ENCODE results near the gene CDK17. TPM values are rescaled to one million over a fixed set of nuclear protein-coding genes. Genes with fewer than 3 reads are reported as not detected.

The CDK17 gene
- total RNA-seq, 1 experiment from 2014 or later = 23.9 TPM

DNA sequence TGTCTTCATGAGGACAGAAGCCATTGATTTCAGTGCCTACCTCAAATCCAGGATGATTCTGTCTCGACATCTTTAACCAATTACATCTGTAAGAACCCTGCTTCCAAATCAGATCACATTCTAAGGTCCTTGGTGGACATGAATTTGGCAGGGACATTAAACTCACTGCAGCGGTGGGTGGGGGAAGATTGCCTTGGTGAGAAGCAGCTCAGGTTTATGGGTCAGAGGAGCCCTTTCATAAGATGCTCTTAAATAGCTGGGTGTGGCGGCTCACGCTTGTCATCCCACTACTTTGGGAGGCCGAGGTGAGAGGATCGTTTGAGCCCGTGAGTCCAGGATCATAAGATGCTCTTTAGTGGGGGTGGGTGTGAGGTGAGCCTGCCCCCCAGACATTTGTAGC, 163.2 kb downstream of the CDK17 start:
- peaks cover 21% of the 10 kb centered on the region for H3K4me1 ChIP-seq (ENCODE audit: insufficient read depth, low read length)
- H3K9me3 ChIP-seq (ENCODE audit: low read length) = no peaks in the 10 kb centered on the region
- ATAC-seq (peak; percentile 4), DNase-seq (no peak)
- H3K36me3 ChIP-seq (ENCODE audit: low read depth, low read length) = no peaks in the 10 kb centered on the region; the same call in 1 of the 2 replicates
- peak overlapping the region; percentile 63 for H3K4me2 ChIP-seq (ENCODE audit: low read length)
- H3F3A ChIP-seq (ENCODE audit: low read length, unreplicated experiment) = no peaks in the 10 kb centered on the region
- peaks cover 39% of the 10 kb centered on the region for H3K79me2 ChIP-seq (ENCODE audit: low read length)
- H3K9ac ChIP-seq (ENCODE audit: low read length) = no peak overlapping the region
- no peaks in the 10 kb centered on the region for H4K20me1 ChIP-seq (ENCODE audit: low read length)
- POLR2A ChIA-PET (ENCODE audit: unreplicated experiment) = no interaction called here
- no peaks in the 10 kb centered on the region for H3K27me3 ChIP-seq (ENCODE audit: low read length)
- TF ChIP-seq, protein P1, sequence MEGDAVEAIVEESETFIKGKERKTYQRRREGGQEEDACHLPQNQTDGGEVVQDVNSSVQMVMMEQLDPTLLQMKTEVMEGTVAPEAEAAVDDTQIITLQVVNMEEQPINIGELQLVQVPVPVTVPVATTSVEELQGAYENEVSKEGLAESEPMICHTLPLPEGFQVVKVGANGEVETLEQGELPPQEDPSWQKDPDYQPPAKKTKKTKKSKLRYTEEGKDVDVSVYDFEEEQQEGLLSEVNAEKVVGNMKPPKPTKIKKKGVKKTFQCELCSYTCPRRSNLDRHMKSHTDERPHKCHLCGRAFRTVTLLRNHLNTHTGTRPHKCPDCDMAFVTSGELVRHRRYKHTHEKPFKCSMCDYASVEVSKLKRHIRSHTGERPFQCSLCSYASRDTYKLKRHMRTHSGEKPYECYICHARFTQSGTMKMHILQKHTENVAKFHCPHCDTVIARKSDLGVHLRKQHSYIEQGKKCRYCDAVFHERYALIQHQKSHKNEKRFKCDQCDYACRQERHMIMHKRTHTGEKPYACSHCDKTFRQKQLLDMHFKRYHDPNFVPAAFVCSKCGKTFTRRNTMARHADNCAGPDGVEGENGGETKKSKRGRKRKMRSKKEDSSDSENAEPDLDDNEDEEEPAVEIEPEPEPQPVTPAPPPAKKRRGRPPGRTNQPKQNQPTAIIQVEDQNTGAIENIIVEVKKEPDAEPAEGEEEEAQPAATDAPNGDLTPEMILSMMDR (conservative IDR thresholded peaks at IDR 0.05; ENCODE audit: low read depth, low read length) = no peak
- no peak for TF ChIP-seq EZH2 (IDR thresholded peaks at IDR 0.05; ENCODE audit: low read length, unreplicated experiment)
- H2AFZ ChIP-seq (ENCODE audit: low read length) = no peak overlapping the region
- CTCF ChIA-PET = interaction anchor here (1.3 kb wide), 1 partner anchor 22 kb away, joined by 5 read pairs; no protein-coding TSS in a partner anchor
- BruUV-seq (replicated peaks) = no TSS peak
- intact Hi-C loops (cut with micrococcal nuclease) = loop anchor here (1.0 to 2.0 kb wide), 2 partner anchors 18 to 164 kb away; partner anchors contain the start of gene CDK17
- H3K4me3 ChIP-seq (ENCODE audit: low read length) = peak overlapping the region; percentile 31; the same call in 1 of the 2 replicates
- peak overlapping the region; percentile 80 for H3K27ac ChIP-seq (ENCODE audit: low read length)
- no peaks in the 10 kb centered on the region for H3K9me2 ChIP-seq (replicated peaks; ENCODE audit: low read length)

DNA sequence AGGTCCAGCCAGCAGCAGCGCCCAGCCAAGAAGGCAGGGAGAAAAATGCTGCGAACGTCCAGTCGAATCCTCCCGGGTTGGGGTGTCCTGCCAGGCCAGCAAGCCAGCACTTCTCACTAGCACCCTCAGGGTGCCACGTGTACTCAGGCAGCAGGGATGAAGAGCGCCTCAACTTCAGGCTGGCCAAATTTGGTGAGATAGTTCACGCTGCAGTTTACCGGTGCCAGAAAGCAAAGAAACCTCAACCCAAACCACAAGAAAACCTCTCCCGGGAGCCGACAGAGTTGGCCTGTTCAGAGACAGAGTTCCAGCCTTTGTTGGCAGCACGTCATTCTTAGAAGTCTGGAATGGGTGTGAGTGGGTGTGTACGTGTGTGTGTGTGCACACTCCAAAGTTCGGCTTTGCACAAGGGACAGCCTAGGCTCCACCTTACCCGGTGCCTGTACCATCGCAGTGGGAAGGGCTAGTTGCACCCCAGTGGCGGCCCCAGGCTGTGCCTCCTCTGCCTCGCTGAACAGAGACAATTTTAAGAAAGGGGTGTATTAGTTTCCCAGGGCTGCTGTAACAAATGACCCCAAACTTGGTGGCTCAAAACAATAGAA, 163.9 kb downstream of the CDK17 start:
- H3K4me2 ChIP-seq (ENCODE audit: low read length) = no peak overlapping the region; the same call in 1 of the 2 replicates
- DNase-seq = no peak
- intact Hi-C loops (cut with micrococcal nuclease) = loop anchor here (2.0 kb wide), 1 partner anchor 164 kb away; the partner anchor contains the start of gene CDK17
- ChIA-PET POLR2A (ENCODE audit: unreplicated experiment) (no interaction called here), CTCF (no interaction called here)
- H3K79me2 ChIP-seq (ENCODE audit: low read length) = peaks cover 39% of the 10 kb centered on the region
- H2AFZ ChIP-seq (ENCODE audit: low read length) = no peak overlapping the region
- BruUV-seq (replicated peaks) = no TSS peak
- H3K9ac ChIP-seq (ENCODE audit: low read length) = no peak overlapping the region
- H3K4me1 ChIP-seq (ENCODE audit: insufficient read depth, low read length) = peaks cover 21% of the 10 kb centered on the region
- H3K36me3 ChIP-seq (ENCODE audit: low read depth, low read length) = no peaks in the 10 kb centered on the region; the same call in 1 of the 2 replicates
- H4K20me1 ChIP-seq (ENCODE audit: low read length) = no peaks in the 10 kb centered on the region
- H3K27ac ChIP-seq (ENCODE audit: low read length) = peak overlapping the region; percentile 80
- TF ChIP-seq EZH2 (IDR thresholded peaks at IDR 0.05; ENCODE audit: low read length, unreplicated experiment) (no peak), EZH2phosphoT487 (IDR thresholded peaks at IDR 0.05; ENCODE audit: borderline replicate concordance, low read length) (no peak)
- TF ChIP-seq, protein P1 (conservative IDR thresholded peaks at IDR 0.05; ENCODE audit: low read depth, low read length) = no peak
- no peaks in the 10 kb centered on the region for H3K27me3 ChIP-seq (ENCODE audit: low read length)
- no peak overlapping the region for H3K4me3 ChIP-seq (ENCODE audit: low read length)
- no peaks in the 10 kb centered on the region for H3F3A ChIP-seq (ENCODE audit: low read length, unreplicated experiment)
- H3K9me2 ChIP-seq (replicated peaks; ENCODE audit: low read length) = no peaks in the 10 kb centered on the region
- ATAC-seq = no peak
- H3K9me3 ChIP-seq (ENCODE audit: low read length) = no peaks in the 10 kb centered on the region

- no peaks in the 10 kb centered on the region for H3K9me2 ChIP-seq (replicated peaks; ENCODE audit: low read length)
- ChIA-PET POLR2A (ENCODE audit: unreplicated experiment) (no interaction called here), CTCF (interaction anchor here (0.6 kb wide), 1 partner anchor 12 kb away, joined by 7 read pairs; no protein-coding TSS in a partner anchor)
- H3K4me2 ChIP-seq (ENCODE audit: low read length) = no peak overlapping the region
- ATAC-seq = no peak
- no peak for DNase-seq
- no peak overlapping the region for H3K4me3 ChIP-seq (ENCODE audit: low read length)
- TF ChIP-seq EZH2 (IDR thresholded peaks at IDR 0.05; ENCODE audit: low read length, unreplicated experiment) (no peak), EZH2phosphoT487 (IDR thresholded peaks at IDR 0.05; ENCODE audit: borderline replicate concordance, low read length) (no peak)
- TF ChIP-seq, protein P1 (conservative IDR thresholded peaks at IDR 0.05; ENCODE audit: low read depth, low read length) = no peak
- peaks cover 21% of the 10 kb centered on the region for H3K4me1 ChIP-seq (ENCODE audit: insufficient read depth, low read length)
- no peaks in the 10 kb centered on the region for H3K9me3 ChIP-seq (ENCODE audit: low read length)
- H3K79me2 ChIP-seq (ENCODE audit: low read length) = peaks cover 33% of the 10 kb centered on the region
- BruUV-seq (replicated peaks) = no TSS peak
- no peaks in the 10 kb centered on the region for H4K20me1 ChIP-seq (ENCODE audit: low read length)
- intact Hi-C loops (cut with micrococcal nuclease) = no loop called here
- no peaks in the 10 kb centered on the region; the same call in 1 of the 2 replicates for H3K36me3 ChIP-seq (ENCODE audit: low read depth, low read length)
- no peak overlapping the region for H2AFZ ChIP-seq (ENCODE audit: low read length)
- H3K9ac ChIP-seq (ENCODE audit: low read length) = no peak overlapping the region
- no peak overlapping the region for H3K27ac ChIP-seq (ENCODE audit: low read length)
- H3K27me3 ChIP-seq (ENCODE audit: low read length) = no peaks in the 10 kb centered on the region
- no peaks in the 10 kb centered on the region for H3F3A ChIP-seq (ENCODE audit: low read length, unreplicated experiment)
Observed at GRCh38 chr12:96235484-96235826, 164.8 kb downstream of the CDK17 start.

Data from PC-3 (cell line).